K562 (cell line): ENCODE measurements around the gene SLC6A9. TPM values are rescaled to one million over a fixed set of nuclear protein-coding genes. Genes with fewer than 3 reads are reported as not detected.

Experiments
- ARHGAP35 ChIP-seq: fragments of 450-650 bp; IDR thresholded peaks from 2 replicates; pipeline ENCODE4 v1.6.1; 2018; ENCODE audit not compliant: partially characterized antibody
- ARID3B ChIP-seq: fragments of 250-450 bp; sonication (Bioruptor Pico); IDR thresholded peaks from 2 replicates; pipeline ENCODE4 v1.4.0; 2020; ENCODE audit warnings: borderline replicate concordance
- ASH1L ChIP-seq: fragments of 450-650 bp; IDR thresholded peaks from 2 replicates; pipeline ENCODE4 v1.6.1; 2018; ENCODE audit warnings: borderline replicate concordance, mild to moderate bottlenecking, low read depth; ENCODE audit not compliant: partially characterized antibody
- BRCA1 ChIP-seq, 2 experiments: fragments of 450-650 bp in 1 of 2; sonication (generic) in 1 of 2; formaldehyde crosslinking in 1 of 2; IDR thresholded peaks; 2 replicates each; pipeline versions ENCODE4 v1.5.0 to v1.6.1; 2017 to 2020; ENCODE audit warnings: mild to moderate bottlenecking in 1 of 2, missing genetic modification reagents in 1 of 2
- CEBPB ChIP-seq: fragments of 450-650 bp; IDR thresholded peaks from 2 replicates; pipeline ENCODE4 v1.6.1; 2016; ENCODE audit warnings: missing genetic modification characterization, missing compliant biosample characterization
- CHD2 ChIP-seq: IDR thresholded peaks from 2 replicates; pipeline ENCODE4 v1.6.1; 2011; ENCODE audit warnings: low read depth, low read length
- DMBX1 ChIP-seq: fragments of 250-450 bp; sonication (Bioruptor Pico); IDR thresholded peaks from 2 replicates; pipeline ENCODE4 v1.8.0; 2022; ENCODE audit warnings: inconsistent platforms, mild to moderate bottlenecking, moderate library complexity, borderline replicate concordance
- EZH2 ChIP-seq: IDR thresholded peaks from 2 replicates; pipeline ENCODE4 v1.6.1; 2012; ENCODE audit warnings: low read depth, mild to moderate bottlenecking, inconsistent platforms, low read length, borderline replicate concordance
- HDGF ChIP-seq: fragments of 450-650 bp; IDR thresholded peaks from 2 replicates; pipeline ENCODE4 v1.6.1; 2016
- HMGXB4 ChIP-seq: sonication (generic); formaldehyde crosslinking; IDR thresholded peaks from 2 replicates; pipeline ENCODE4 v1.8.1; 2023; ENCODE audit warnings: mild to moderate bottlenecking, missing genetic modification reagents
- JUNB ChIP-seq: fragments of 450-650 bp; formaldehyde crosslinking; conservative IDR thresholded peaks from 2 replicates; pipeline ENCODE4 v1.4.0; 2020; ENCODE audit warnings: mild to moderate bottlenecking
- LCOR ChIP-seq: sonication (generic); formaldehyde crosslinking; IDR thresholded peaks from 2 replicates; pipeline ENCODE4 v1.8.0; 2022; ENCODE audit warnings: mild to moderate bottlenecking, missing genetic modification reagents
- NFE2L1 ChIP-seq: fragments of 450-650 bp; IDR thresholded peaks from 2 replicates; pipeline ENCODE4 v1.6.1; 2016; ENCODE audit warnings: missing genetic modification characterization, low read depth, mild to moderate bottlenecking, missing compliant biosample characterization, moderate library complexity, borderline replicate concordance
- POLR2G ChIP-seq: fragments of 200-400 bp; formaldehyde crosslinking; IDR thresholded peaks from 2 replicates; pipeline ENCODE4 v1.6.1; 2017; ENCODE audit warnings: low read depth, mild to moderate bottlenecking, antibody characterized with exemption, low read length, moderate library complexity
- SMAD3 ChIP-seq: fragments of 450-650 bp; formaldehyde crosslinking; conservative IDR thresholded peaks from 2 replicates; pipeline ENCODE4 v1.4.0; 2020; ENCODE audit warnings: mild to moderate bottlenecking
- SNRNP70 ChIP-seq: fragments of 200-400 bp; formaldehyde crosslinking; optimal IDR thresholded peaks from 2 replicates; pipeline ENCODE3; 2017; ENCODE audit warnings: low read depth, low read length
- SP2 ChIP-seq: IDR thresholded peaks from 2 replicates; pipeline ENCODE4 v1.6.1; 2011; ENCODE audit warnings: mild to moderate bottlenecking, low read depth, low read length, moderate library complexity; ENCODE audit not compliant: poor library complexity, severe bottlenecking; ENCODE audit errors: extremely low read depth
- SREBF2 ChIP-seq: sonication (generic); formaldehyde crosslinking; IDR thresholded peaks from 2 replicates; pipeline ENCODE4 v1.4.0; 2020; ENCODE audit warnings: mild to moderate bottlenecking, missing genetic modification reagents
- TEAD1 ChIP-seq, 2 experiments: fragments of 450-650 bp in 1 of 2; sonication (generic) in 1 of 2; formaldehyde crosslinking; IDR thresholded peaks; 2 replicates each; pipeline versions ENCODE4 v1.4.0 to v1.8.0; 2020 to 2022; ENCODE audit warnings: mild to moderate bottlenecking in 2 of 2, missing genetic modification reagents in 1 of 2
- THAP7 ChIP-seq: fragments of 250-450 bp; sonication (Bioruptor Pico); IDR thresholded peaks from 2 replicates; pipeline ENCODE4 v1.5.0; 2021
- ZBTB49 ChIP-seq: sonication (generic); formaldehyde crosslinking; IDR thresholded peaks from 2 replicates; pipeline ENCODE4 v1.8.0; 2022; ENCODE audit warnings: missing genetic modification reagents, mild to moderate bottlenecking, borderline replicate concordance
- ZNF23 ChIP-seq: fragments of 250-450 bp; sonication (Bioruptor Pico); IDR thresholded peaks from 2 replicates; pipeline ENCODE4 v1.4.0; 2020; ENCODE audit warnings: mild to moderate bottlenecking
- polyA plus RNA-seq, 8 experiments: library from polyadenylated mRNA; depleted of rRNA in 4 of 8; stranded (reverse) in 5 of 8; unstranded in 3 of 8; fragments of >200 nt; fragmentation: Nextera tagmentation in 2 of 8; fragmentation: Illumina TruSeq in 1 of 8; extraction: Ambion mirVana in 2 of 8; extraction: Trizol in 1 of 8; gene quantifications; 2 replicates each; pipeline versions ENCODE4 v1.2.1 to v1.2.3, GENCODE V29; 2011 to 2014; ENCODE audit warnings: inconsistent platforms in 1 of 8, missing spikeins in 1 of 8
- total RNA-seq, 7 experiments: library from RNA; depleted of rRNA in 6 of 7; stranded (reverse); fragments of >200 nt in 6 of 7; fragmentation: Illumina TruSeq in 2 of 7; extraction: Trizol in 2 of 7; gene quantifications; 2 replicates each; pipeline versions ENCODE4 v1.2.1 to v1.2.3, GENCODE V29; 2011 to 2021; ENCODE audit warnings: low replicate concordance in 1 of 7

The SLC6A9 gene
- total and polyA plus RNA-seq, 9 of the 15 experiments (the other 6 are each of a cell fraction or from before 2014, with no cell fraction given): 0.17 to 18.7 (median 2.9) TPM

- TF ChIP-seq BRCA1 (IDR thresholded peaks at IDR 0.05) (no peak), BRCA1 (CRISPR knock-in tag; IDR thresholded peaks at IDR 0.05) (no peak), SREBF2 (CRISPR knock-in tag) (0 out of 2 replicates have a peak, but pooled peaks have one; percentile 48), HMGXB4 (CRISPR knock-in tag) (0 out of 2 replicates have a peak, but pooled peaks have one; percentile 39), ARHGAP35 (no peak), CHD2 (peak; percentile 50; the same call in 1 of the 2 replicates), ARID3B (peak; percentile 66; the same call in 1 of the 2 replicates), NFE2L1 (tag) (no peak), SNRNP70 (no peak), HDGF (no peak), EZH2 (no peak), LCOR (CRISPR knock-in tag) (peak; percentile 91), ZNF23 (peak; percentile 88), POLR2G (peak; percentile 46), JUNB (CRISPR knock-in tag) (0 out of 2 replicates have a peak, but pooled peaks have one; percentile 33), THAP7 (CRISPR knock-in tag) (0 out of 2 replicates have a peak, but pooled peaks have one; percentile 68), ASH1L (no peak), SP2 (no peak), ZBTB49 (CRISPR knock-in tag) (no peak), CEBPB (tag) (peak; percentile 62), DMBX1 (CRISPR knock-in tag) (peak; percentile 99), SMAD3 (CRISPR knock-in tag) (peak; percentile 98), TEAD1 (CRISPR knock-in tag; IDR thresholded peaks at IDR 0.05) (peak; percentile 19 to 97; a peak in 2 of 4 replicates)
These were observed 4.6 kb upstream of the SLC6A9 start (continued) for GRCh38 chr1:44035726-44036408.
